ENCODE data around the gene ROR2. TPM values are rescaled to one million over a fixed set of nuclear protein-coding genes. Genes with fewer than 3 reads are reported as not detected.

Gene ROR2
- total and polyA plus RNA-seq, 2 donors (not counting 3 experiments of a cell fraction or from before 2014, with no cell fraction given), result not detected

DNA sequence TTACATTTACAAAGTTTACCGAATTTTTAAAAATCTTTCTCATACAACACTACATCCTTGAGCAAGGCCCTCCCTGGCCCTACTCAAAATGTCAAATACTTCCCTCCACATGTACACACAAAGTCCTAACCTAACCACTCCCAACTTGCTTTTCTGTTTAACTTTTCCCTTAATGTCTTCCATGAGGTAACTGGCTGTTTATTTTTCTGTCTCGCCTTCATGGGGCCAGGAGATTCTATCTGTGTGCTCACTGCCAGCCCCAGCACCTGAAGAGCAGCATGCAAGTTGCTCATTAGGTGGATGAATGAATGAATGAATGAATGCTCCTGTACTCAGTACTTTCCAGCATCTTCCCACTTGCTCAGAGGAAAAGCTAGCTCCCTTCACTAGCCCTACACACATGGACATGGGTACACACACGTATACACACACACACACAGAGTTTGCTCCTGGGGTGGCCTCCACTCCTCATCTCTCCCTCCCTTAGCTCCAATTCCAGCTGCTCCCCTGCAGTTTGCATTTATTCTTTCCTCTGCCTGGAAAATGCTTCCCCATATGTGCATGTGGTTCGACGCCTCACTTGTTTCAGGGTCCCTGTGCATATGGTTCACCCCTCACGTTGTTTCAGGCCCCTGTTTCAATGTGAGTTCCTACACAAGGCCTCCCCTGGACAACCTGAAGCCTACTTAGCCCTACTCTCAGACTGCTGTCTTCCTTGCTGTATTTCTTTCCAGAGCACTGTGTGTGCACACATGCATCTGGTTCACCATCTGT, 165.2 kb downstream of the ROR2 start:
- dilution Hi-C loops (cut with MboI; ENCODE audit: extremely low pct_ligation_motif_present, low sequenced_read_pairs) (no loop called here), intact Hi-C loops (cut with micrococcal nuclease) (no loop called here)
- Histone ChIP-seq H3K27me3 (ENCODE audit: control insufficient read depth in 2 of 2, insufficient read depth in 2 of 2, low read length in 2 of 2) (no peaks in the 10 kb centered on the region), H2AFZ (ENCODE audit: low read depth, low read length) (no peak overlapping the region), H3K27ac (ENCODE audit: insufficient read depth, low read depth, low read length) (no peak overlapping the region), H3K9me1 (replicated peaks; ENCODE audit: control insufficient read depth, extremely low read depth, insufficient read depth, low read length) (no peaks in the 10 kb centered on the region), H3K4me3 (replicated peaks in 1 of 3; ENCODE audit: insufficient read depth in 1 of 3, low read depth in 1 of 3, low read length in 3 of 3) (no peak overlapping the region), H3K4me2 (ENCODE audit: insufficient read depth, low read length) (no peak overlapping the region), H3K36me3 (ENCODE audit: control insufficient read depth in 2 of 2, extremely low read depth in 1 of 2, insufficient read depth in 2 of 2, low read length in 2 of 2) (no peaks in the 10 kb centered on the region), H3K9ac (replicated peaks; ENCODE audit: extremely low read depth, insufficient read depth, low read length) (no peak overlapping the region), H3K79me2 (ENCODE audit: control insufficient read depth, insufficient read depth, low read length) (no peaks in the 10 kb centered on the region), H4K20me1 (replicated peaks; ENCODE audit: control insufficient read depth, extremely low read depth, insufficient read depth, low read length) (no peaks in the 10 kb centered on the region), H3K9me3 (replicated peaks; ENCODE audit: control insufficient read depth, insufficient read depth, low read length) (no peaks in the 10 kb centered on the region), H3K4me1 (ENCODE audit: control insufficient read depth, extremely low read depth, insufficient read depth, low read length) (no peaks in the 10 kb centered on the region)
- no peak for FAIRE-seq
- DNase-seq (ENCODE audit: low read depth, low spot score), result no peak
- BruUV-seq (replicated peaks), result no TSS peak
- ChIA-PET POLR2A (no interaction called here), CTCF (no interaction called here)
- TF ChIP-seq GATA2 (IDR thresholded peaks at IDR 0.05; ENCODE audit: insufficient read depth, insufficient read length, low read depth, low read length) (no peak), JUN (IDR thresholded peaks at IDR 0.05; ENCODE audit: borderline replicate concordance, insufficient read depth, insufficient read length, low read depth) (no peak), POLR2A (IDR thresholded peaks at IDR 0.05; ENCODE audit: low read depth, low read length) (no peak), FOS (IDR thresholded peaks at IDR 0.05; ENCODE audit: borderline replicate concordance, insufficient read depth, low read length) (no peak), POLR2AphosphoS5 (IDR thresholded peaks at IDR 0.05; ENCODE audit: insufficient read depth, low read depth, low read length) (no peak), EZH2 (IDR thresholded peaks at IDR 0.05; ENCODE audit: borderline replicate concordance, low read depth, low read length, severe bottlenecking) (no peak), MYC (IDR thresholded peaks at IDR 0.05; ENCODE audit: low read depth, low read length) (no peak)
- TF ChIP-seq, protein P1, sequence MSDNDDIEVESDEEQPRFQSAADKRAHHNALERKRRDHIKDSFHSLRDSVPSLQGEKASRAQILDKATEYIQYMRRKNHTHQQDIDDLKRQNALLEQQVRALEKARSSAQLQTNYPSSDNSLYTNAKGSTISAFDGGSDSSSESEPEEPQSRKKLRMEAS (IDR thresholded peaks at IDR 0.05; ENCODE audit: insufficient read depth, insufficient read length), result no peak
- TF ChIP-seq, protein P2, sequence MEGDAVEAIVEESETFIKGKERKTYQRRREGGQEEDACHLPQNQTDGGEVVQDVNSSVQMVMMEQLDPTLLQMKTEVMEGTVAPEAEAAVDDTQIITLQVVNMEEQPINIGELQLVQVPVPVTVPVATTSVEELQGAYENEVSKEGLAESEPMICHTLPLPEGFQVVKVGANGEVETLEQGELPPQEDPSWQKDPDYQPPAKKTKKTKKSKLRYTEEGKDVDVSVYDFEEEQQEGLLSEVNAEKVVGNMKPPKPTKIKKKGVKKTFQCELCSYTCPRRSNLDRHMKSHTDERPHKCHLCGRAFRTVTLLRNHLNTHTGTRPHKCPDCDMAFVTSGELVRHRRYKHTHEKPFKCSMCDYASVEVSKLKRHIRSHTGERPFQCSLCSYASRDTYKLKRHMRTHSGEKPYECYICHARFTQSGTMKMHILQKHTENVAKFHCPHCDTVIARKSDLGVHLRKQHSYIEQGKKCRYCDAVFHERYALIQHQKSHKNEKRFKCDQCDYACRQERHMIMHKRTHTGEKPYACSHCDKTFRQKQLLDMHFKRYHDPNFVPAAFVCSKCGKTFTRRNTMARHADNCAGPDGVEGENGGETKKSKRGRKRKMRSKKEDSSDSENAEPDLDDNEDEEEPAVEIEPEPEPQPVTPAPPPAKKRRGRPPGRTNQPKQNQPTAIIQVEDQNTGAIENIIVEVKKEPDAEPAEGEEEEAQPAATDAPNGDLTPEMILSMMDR (IDR thresholded peaks at IDR 0.05; ENCODE audit: extremely low read depth in 1 of 2, insufficient read depth in 1 of 2, low read depth in 1 of 2, low read length in 2 of 2), result no peak

Data from endothelial cell of umbilical vein (primary cell).